ENCODE measurements around the gene ANKK1. TPM values are rescaled to one million over a fixed set of nuclear protein-coding genes. Genes with fewer than 3 reads are reported as not detected.
A peak's percentile ranks its signal among the peaks of the same experiment; 100 is the strongest.

Gene ANKK1
- total and polyA plus RNA-seq, 10 of the 15 experiments (the other 5 are each of a cell fraction or from before 2014, with no cell fraction given), result not detected

DNA sequence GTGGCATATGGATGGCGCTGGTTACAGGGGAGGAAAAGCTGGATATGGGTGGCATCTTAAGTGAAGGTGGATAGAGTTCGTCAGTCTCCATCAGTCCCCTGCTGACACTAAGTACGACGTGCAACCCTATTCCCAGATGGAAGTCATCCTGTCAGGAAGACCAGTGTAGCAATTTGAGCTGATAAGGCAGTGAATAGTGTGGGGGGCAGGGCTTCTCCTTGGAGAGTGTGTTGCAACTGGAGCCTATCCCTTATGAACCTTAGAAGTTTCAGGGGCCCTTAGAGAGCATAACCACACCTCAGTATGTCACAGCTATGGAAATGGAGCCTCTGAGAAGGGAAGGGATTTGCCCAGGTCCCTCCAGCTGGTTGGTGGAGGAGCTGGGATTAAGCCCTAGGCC, 36.1 kb upstream of the ANKK1 start:
- Histone ChIP-seq H3K4me3 (no peak overlapping the region), H3K9me3 (replicated peaks; ENCODE audit: control insufficient read depth, insufficient read depth, low read length) (no peaks in the 10 kb centered on the region; the same call in 1 of the 3 replicates), H3K4me1 (ENCODE audit: control insufficient read depth, insufficient read depth, low read length) (no peaks in the 10 kb centered on the region), H3K79me2 (ENCODE audit: control insufficient read depth, insufficient read depth, low read length) (no peaks in the 10 kb centered on the region), H4K20me1 (ENCODE audit: control insufficient read depth, insufficient read depth) (no peaks in the 10 kb centered on the region), H3K4me2 (ENCODE audit: control insufficient read depth, insufficient read depth) (no peak overlapping the region), H2AFZ (ENCODE audit: control insufficient read depth, low read depth, low read length) (no peak overlapping the region), H3K36me3 (ENCODE audit: control insufficient read depth in 2 of 2, insufficient read depth in 2 of 2, low read length in 1 of 2) (no peaks in the 10 kb centered on the region), H3K27me3 (replicated peaks in 1 of 2; ENCODE audit: control insufficient read depth in 2 of 2, insufficient read depth in 2 of 2, low read length in 1 of 2) (no peaks in the 10 kb centered on the region), H3K27ac (ENCODE audit: control insufficient read depth, insufficient read depth) (no peak overlapping the region), H3K9ac (ENCODE audit: control insufficient read depth, insufficient read depth, low read length) (no peak overlapping the region)
- ChIA-PET POLR2A (no interaction called here), CTCF (interaction anchor here (1.4 kb wide), 1 partner anchor 179 kb away, joined by 3 read pairs; no protein-coding TSS in a partner anchor), RAD21 (ENCODE audit: unreplicated experiment) (no interaction called here), SMC1A (ENCODE audit: uncharacterized antibody, unreplicated experiment) (interaction anchor here (1.3 kb wide), 1 partner anchor 17 kb away, joined by 3 read pairs; no protein-coding TSS in a partner anchor)
- in situ Hi-C loops (cut with MboI), result no loop called here
- FAIRE-seq (no peak), DNase-seq (ENCODE audit: low read depth, low spot score) (no peak), ATAC-seq (no peak)
- intact Hi-C loops (cut with micrococcal nuclease; ENCODE audit: unreplicated experiment), result no loop called here
- 93% methylated on average over 4 of the region's 4 CpGs for WGBS (ENCODE audit: insufficient coverage, insufficient replicate concordance, low lambda C conversion rate, missing lambda C conversion rate)
- TF ChIP-seq FOXK2 (IDR thresholded peaks at IDR 0.05) (no peak), TCF12 (IDR thresholded peaks at IDR 0.05; ENCODE audit: low read depth, low read length) (no peak), NR2C1 (IDR thresholded peaks at IDR 0.05) (no peak)
- no TSS peak for BruUV-seq (replicated peaks)

DNA sequence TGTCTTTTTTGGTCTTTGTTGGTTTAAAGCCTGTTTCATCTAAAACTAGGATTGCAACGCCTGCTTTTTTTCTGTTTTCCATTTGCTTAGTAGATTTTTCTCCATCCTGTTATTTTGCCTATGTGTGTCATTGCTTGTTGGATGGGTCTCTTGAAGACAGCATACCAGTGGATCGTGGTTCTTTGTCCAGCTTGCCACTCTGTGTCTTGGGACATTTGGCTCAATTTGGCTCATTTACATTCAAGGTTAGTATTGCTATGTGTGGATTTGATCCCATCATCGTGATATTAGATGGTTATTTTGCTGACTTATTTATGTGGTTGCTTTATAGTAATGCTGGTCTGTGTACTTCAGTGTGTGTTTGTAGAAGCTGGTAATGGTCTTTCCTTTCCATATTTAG, 31.4 kb upstream of the ANKK1 start:
- SMC1A ChIA-PET (ENCODE audit: uncharacterized antibody, unreplicated experiment), result interaction anchor here (0.9 to 1.0 kb wide), 2 partner anchors 29 to 197 kb away, joined by 3 read pairs; no protein-coding TSS in a partner anchor
- POLR2A ChIA-PET, result no interaction called here
- Histone ChIP-seq H3K9me3 (replicated peaks; ENCODE audit: control insufficient read depth, insufficient read depth, low read length) (no peaks in the 10 kb centered on the region; the same call in 1 of the 3 replicates), H3K9ac (ENCODE audit: control insufficient read depth, insufficient read depth, low read length) (no peak overlapping the region), H2AFZ (ENCODE audit: control insufficient read depth, low read depth, low read length) (no peak overlapping the region), H3K79me2 (ENCODE audit: control insufficient read depth, insufficient read depth, low read length) (no peaks in the 10 kb centered on the region), H3K4me2 (ENCODE audit: control insufficient read depth, insufficient read depth) (no peak overlapping the region), H4K20me1 (ENCODE audit: control insufficient read depth, insufficient read depth) (no peaks in the 10 kb centered on the region), H3K4me3 (no peak overlapping the region), H3K36me3 (ENCODE audit: control insufficient read depth in 2 of 2, insufficient read depth in 2 of 2, low read length in 1 of 2) (no peaks in the 10 kb centered on the region), H3K4me1 (ENCODE audit: control insufficient read depth, insufficient read depth, low read length) (no peaks in the 10 kb centered on the region), H3K27me3 (replicated peaks in 1 of 2; ENCODE audit: control insufficient read depth in 2 of 2, insufficient read depth in 2 of 2, low read length in 1 of 2) (no peaks in the 10 kb centered on the region), H3K27ac (ENCODE audit: control insufficient read depth, insufficient read depth) (no peak overlapping the region)
- DNase-seq (ENCODE audit: low read depth, low spot score) (no peak), FAIRE-seq (no peak), ATAC-seq (no peak)
- intact Hi-C loops (cut with micrococcal nuclease; ENCODE audit: unreplicated experiment) (no loop called here), in situ Hi-C loops (cut with MboI) (no loop called here)
- TF ChIP-seq, protein P1, sequence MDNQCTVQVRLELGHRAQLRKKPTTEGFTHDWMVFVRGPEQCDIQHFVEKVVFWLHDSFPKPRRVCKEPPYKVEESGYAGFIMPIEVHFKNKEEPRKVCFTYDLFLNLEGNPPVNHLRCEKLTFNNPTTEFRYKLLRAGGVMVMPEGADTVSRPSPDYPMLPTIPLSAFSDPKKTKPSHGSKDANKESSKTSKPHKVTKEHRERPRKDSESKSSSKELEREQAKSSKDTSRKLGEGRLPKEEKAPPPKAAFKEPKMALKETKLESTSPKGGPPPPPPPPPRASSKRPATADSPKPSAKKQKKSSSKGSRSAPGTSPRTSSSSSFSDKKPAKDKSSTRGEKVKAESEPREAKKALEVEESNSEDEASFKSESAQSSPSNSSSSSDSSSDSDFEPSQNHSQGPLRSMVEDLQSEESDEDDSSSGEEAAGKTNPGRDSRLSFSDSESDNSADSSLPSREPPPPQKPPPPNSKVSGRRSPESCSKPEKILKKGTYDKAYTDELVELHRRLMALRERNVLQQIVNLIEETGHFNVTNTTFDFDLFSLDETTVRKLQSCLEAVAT (IDR thresholded peaks at IDR 0.05), result no peak
- peak; percentile 59; the same call in 1 of the 2 replicates for TF ChIP-seq CBX5 (IDR thresholded peaks at IDR 0.05; ENCODE audit: low read depth)
- no peak for TF ChIP-seq SMARCA5 (IDR thresholded peaks at IDR 0.05)
- RAD21 ChIA-PET (ENCODE audit: unreplicated experiment), result no interaction called here
- WGBS (ENCODE audit: insufficient coverage, insufficient replicate concordance, low lambda C conversion rate, missing lambda C conversion rate), result 70% methylated on average over 3 of the region's 3 CpGs
- CTCF ChIA-PET, result no interaction called here
- no TSS peak for BruUV-seq (replicated peaks)

Measured in GM12878 (cell line).